ENCODE data around the gene LAMC1.

LAMC1 gene

DNA sequence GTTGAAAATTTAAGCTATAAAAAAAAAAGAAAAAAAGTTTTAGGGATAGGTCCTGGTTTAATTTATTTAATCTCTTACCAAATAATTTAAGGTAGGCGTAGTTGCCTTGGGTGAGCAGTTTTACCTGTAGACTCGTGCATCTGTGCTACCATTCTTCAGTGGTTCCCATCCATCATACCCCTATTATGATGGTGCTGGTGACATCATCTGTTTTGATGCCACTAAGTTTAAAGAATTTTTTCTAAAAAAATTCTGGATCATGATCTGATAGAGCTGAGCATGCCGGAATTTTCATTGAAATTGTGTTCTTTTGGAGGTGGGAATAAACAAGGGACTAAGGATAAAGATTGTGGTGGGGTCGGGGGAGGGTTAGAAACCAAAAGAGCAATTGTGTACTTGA, 15.7 kb downstream of the LAMC1 start:
- DNase-seq (ENCODE audit: insufficient read length, low spot score) (no peak), FAIRE-seq (no peak)
- no peak for TF ChIP-seq SPI1 (IDR thresholded peaks at IDR 0.05; ENCODE audit: low read depth, low read length)
- no peak for TF ChIP-seq POU2F2 (IDR thresholded peaks at IDR 0.05; ENCODE audit: low read depth, low read length)
- TF ChIP-seq TAF1 (IDR thresholded peaks at IDR 0.05; ENCODE audit: low read depth, low read length) = no peak
- TF ChIP-seq POLR2A (IDR thresholded peaks at IDR 0.05; ENCODE audit: low read depth, low read length) = no peak
- TF ChIP-seq POLR2AphosphoS5 (IDR thresholded peaks at IDR 0.05; ENCODE audit: low read depth, low read length) = no peak
- no peak for TF ChIP-seq PAX5 (IDR thresholded peaks at IDR 0.05; ENCODE audit: insufficient read depth, low read length, severe bottlenecking)

GRCh38 chr1:183039330-183039729, 16.1 kb downstream of the LAMC1 start:
- FAIRE-seq (no peak), DNase-seq (ENCODE audit: insufficient read length, low spot score) (no peak)
- no peak for TF ChIP-seq PAX5 (IDR thresholded peaks at IDR 0.05; ENCODE audit: insufficient read depth, low read length, severe bottlenecking)
- no peak for TF ChIP-seq TAF1 (IDR thresholded peaks at IDR 0.05; ENCODE audit: low read depth, low read length)
- no peak for TF ChIP-seq POLR2AphosphoS5 (IDR thresholded peaks at IDR 0.05; ENCODE audit: low read depth, low read length)
- TF ChIP-seq SPI1 (IDR thresholded peaks at IDR 0.05; ENCODE audit: low read depth, low read length) = no peak
- no peak for TF ChIP-seq POU2F2 (IDR thresholded peaks at IDR 0.05; ENCODE audit: low read depth, low read length)
- TF ChIP-seq POLR2A (IDR thresholded peaks at IDR 0.05; ENCODE audit: low read depth, low read length) = no peak

DNA sequence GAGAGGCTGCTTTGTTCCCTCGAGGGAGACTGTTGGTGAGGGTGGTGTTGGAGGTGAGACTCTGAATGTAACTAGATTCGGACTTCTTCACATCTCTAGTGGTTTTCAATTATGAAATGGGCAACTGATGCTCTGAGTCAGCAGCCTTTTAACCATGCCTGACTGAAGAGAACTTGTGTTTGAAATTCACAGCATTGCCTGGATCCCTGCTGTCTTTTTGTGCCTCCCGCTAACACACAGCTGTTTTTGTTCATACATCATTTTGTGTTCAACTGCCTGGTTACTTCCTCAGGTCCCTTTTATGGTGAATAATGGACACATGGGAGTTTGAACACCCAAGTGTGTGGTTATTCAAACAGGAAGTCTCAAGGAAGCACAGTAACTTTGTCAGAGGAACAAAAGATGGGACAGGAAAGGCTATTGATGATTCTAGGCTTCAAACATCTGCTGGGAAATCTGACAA, 16.8 kb downstream of the LAMC1 start:
- DNase-seq (ENCODE audit: insufficient read length, low spot score) = no peak
- TF ChIP-seq POLR2A (IDR thresholded peaks at IDR 0.05; ENCODE audit: low read depth, low read length) = no peak
- peak; percentile 79 for FAIRE-seq

- no peak for DNase-seq (ENCODE audit: insufficient read length, low spot score)
- FAIRE-seq = no peak
- TF ChIP-seq POLR2A (IDR thresholded peaks at IDR 0.05; ENCODE audit: low read depth, low read length) (no peak), POLR2AphosphoS5 (IDR thresholded peaks at IDR 0.05; ENCODE audit: low read depth, low read length) (no peak), PAX5 (IDR thresholded peaks at IDR 0.05; ENCODE audit: insufficient read depth, low read length, severe bottlenecking) (no peak), POU2F2 (IDR thresholded peaks at IDR 0.05; ENCODE audit: low read depth, low read length) (no peak), TAF1 (IDR thresholded peaks at IDR 0.05; ENCODE audit: low read depth, low read length) (no peak), SPI1 (IDR thresholded peaks at IDR 0.05; ENCODE audit: low read depth, low read length) (no peak)
These were observed 17.3 kb downstream of the LAMC1 start for GRCh38 chr1:183040547-183040971.

- TF ChIP-seq POU2F2 (IDR thresholded peaks at IDR 0.05; ENCODE audit: low read depth, low read length) (no peak), POLR2AphosphoS5 (IDR thresholded peaks at IDR 0.05; ENCODE audit: low read depth, low read length) (no peak), POLR2A (IDR thresholded peaks at IDR 0.05; ENCODE audit: low read depth, low read length) (no peak), TAF1 (IDR thresholded peaks at IDR 0.05; ENCODE audit: low read depth, low read length) (no peak), SPI1 (IDR thresholded peaks at IDR 0.05; ENCODE audit: low read depth, low read length) (no peak), PAX5 (IDR thresholded peaks at IDR 0.05; ENCODE audit: insufficient read depth, low read length, severe bottlenecking) (no peak)
- DNase-seq (ENCODE audit: insufficient read length, low spot score) (no peak), FAIRE-seq (no peak)
These were observed 20.0 kb downstream of the LAMC1 start for GRCh38 chr1:183043254-183043653.

DNA sequence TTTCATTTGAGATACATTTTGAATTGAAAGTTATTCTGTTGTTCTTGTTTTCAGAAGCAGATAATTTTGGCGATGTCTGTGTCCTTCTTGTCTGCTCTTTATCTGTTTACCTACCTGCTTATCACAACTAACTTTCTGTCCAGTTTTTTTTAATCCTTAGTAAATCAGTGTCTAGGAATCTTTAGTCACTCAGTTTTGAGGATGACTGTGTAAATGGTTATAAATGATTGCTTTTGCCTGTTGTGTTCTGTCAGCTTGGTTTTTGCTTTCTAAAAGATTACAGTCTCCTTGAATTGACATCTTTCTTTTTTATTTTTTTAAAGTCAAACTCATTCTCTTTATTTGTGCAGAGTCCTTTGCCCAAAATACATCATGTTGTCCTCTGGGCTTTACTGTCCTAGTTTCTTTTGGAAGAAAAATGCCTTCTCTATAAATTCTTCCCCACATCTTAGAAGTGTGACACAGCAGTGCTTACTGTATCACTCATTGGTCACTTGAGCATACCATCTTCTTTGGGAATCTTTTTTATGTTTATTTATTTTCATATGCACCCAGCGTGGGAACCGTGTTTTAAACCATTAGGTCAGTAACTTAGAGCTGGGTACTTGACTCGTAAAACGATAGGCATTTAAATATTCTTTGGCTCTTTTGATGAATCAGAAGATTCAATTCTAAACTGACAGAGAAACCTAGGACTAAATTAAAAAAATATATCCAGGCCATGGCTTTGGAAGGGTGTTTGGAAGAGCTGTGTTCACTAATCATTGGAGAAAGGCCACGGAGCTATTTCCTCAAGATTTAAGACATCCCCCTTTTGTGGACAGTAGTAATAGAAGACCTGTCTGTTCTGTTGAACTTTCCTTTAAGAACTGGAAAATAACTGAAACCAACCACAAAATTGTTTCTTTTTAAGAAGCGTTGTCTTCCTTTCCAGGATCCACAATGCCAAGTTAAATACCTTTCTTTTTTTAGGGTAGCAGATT, 20.9 kb downstream of the LAMC1 start:
- no peak for FAIRE-seq
- no peak for TF ChIP-seq POLR2AphosphoS5 (IDR thresholded peaks at IDR 0.05; ENCODE audit: low read depth, low read length)
- TF ChIP-seq TAF1 (IDR thresholded peaks at IDR 0.05; ENCODE audit: low read depth, low read length) = no peak
- no peak for TF ChIP-seq POU2F2 (IDR thresholded peaks at IDR 0.05; ENCODE audit: low read depth, low read length)
- no peak for TF ChIP-seq SPI1 (IDR thresholded peaks at IDR 0.05; ENCODE audit: low read depth, low read length)
- no peak for TF ChIP-seq POLR2A (IDR thresholded peaks at IDR 0.05; ENCODE audit: low read depth, low read length)
- TF ChIP-seq PAX5 (IDR thresholded peaks at IDR 0.05; ENCODE audit: insufficient read depth, low read length, severe bottlenecking) = no peak
- no peak for DNase-seq (ENCODE audit: insufficient read length, low spot score)

DNA sequence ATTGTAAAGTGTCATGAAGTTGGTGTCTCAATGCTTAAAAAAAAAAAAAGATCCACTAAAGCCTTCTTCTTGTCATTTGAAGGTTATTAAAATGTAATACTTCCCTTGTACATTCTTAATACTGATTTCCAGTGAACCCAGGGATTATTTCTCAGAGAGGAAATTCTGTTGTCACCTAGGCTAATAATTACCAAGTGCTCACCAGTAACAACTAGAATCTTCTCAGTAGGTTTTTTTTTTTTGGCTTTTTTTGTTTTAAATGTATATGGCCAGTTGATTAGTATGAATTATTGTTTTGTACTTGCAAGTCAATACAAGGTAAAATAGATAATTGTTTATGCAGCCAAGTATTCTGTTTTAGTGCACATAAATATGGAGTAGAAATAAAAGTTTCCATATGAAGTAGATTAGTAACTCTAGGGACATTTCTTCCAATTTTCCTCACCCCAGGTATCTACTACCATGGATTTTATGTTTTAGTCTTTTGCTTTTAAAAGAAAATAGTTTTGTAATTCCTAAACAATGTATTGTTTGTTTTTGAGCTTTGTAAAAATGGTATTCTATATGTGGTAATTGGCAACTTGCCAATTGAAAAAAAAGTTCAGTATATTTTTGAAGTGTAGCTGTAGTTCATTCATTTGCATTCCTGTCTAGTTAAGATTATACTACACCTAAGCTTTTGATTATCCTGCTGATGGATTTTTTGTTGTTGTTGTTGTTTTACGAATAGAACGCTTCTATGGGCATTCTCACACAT, 21.9 kb downstream of the LAMC1 start:
- FAIRE-seq (no peak), DNase-seq (ENCODE audit: insufficient read length, low spot score) (no peak)

DNA sequence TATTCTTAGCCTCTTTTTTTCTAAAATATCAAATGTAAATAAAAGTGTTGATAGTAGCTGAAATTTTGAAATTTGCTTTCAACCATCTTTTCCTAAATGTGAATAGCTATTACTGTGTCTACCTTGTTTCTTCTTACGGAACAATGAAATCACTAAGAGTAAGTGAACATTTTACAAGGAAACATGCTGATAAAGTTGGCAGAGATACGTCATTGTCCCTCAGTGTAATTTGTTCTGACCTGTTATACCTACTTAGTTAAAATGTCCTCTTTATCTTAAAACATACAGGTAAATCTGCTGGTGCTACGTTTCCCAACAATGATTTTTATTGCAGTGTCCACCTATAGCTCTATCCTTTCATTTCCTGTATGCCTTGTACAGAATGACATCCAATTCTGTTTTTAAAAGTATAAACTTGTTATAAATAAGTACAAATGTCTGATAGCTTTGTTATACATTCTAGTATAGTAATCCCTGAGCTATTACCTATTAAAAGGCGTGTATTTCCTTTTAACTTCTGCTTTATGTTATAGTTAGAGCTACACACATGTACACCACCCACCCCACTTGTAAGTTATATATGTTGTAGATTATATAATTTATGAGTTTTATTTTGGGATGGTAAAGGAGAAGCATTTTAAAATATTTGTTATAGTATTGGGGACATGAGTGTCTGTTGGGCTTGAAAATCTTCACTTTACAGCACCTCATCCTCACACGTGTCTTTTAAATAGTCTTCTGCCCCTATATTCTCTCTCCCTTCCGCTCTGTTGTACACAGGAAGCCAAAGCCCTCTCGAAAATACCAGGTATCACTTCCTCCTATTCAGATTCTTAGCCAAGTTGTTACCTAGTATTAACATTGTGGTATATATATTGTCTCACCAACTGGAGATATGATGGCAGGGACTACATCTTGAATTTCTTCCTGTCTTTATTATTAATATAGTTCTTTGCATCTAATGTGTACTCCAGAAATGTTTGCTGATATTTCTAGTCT, 25.2 kb downstream of the LAMC1 start:
- TF ChIP-seq TAF1 (IDR thresholded peaks at IDR 0.05; ENCODE audit: low read depth, low read length) (no peak), SPI1 (IDR thresholded peaks at IDR 0.05; ENCODE audit: low read depth, low read length) (peak; percentile 97), POLR2A (IDR thresholded peaks at IDR 0.05; ENCODE audit: low read depth, low read length) (no peak), POU2F2 (IDR thresholded peaks at IDR 0.05; ENCODE audit: low read depth, low read length) (no peak), PAX5 (IDR thresholded peaks at IDR 0.05; ENCODE audit: insufficient read depth, low read length, severe bottlenecking) (no peak), POLR2AphosphoS5 (IDR thresholded peaks at IDR 0.05; ENCODE audit: low read depth, low read length) (no peak)
- DNase-seq (ENCODE audit: insufficient read length, low spot score) = no peak
- FAIRE-seq = peak; percentile 60

More for the DNA sequence above, 21.9 kb downstream of the LAMC1 start:
- TF ChIP-seq POLR2AphosphoS5 (IDR thresholded peaks at IDR 0.05; ENCODE audit: low read depth, low read length) (no peak), SPI1 (IDR thresholded peaks at IDR 0.05; ENCODE audit: low read depth, low read length) (no peak), TAF1 (IDR thresholded peaks at IDR 0.05; ENCODE audit: low read depth, low read length) (no peak), POU2F2 (IDR thresholded peaks at IDR 0.05; ENCODE audit: low read depth, low read length) (no peak), PAX5 (IDR thresholded peaks at IDR 0.05; ENCODE audit: insufficient read depth, low read length, severe bottlenecking) (no peak), POLR2A (IDR thresholded peaks at IDR 0.05; ENCODE audit: low read depth, low read length) (no peak)
